RCC 7860 (cell line): Measurements from ENCODE around the gene BMPER.

ENCODE experiments used
- DNase-seq: peaks from one replicate; pipeline ENCODE4 v3.0.0-alpha.2; 2015; ENCODE audit warnings: low spot score
- FAIRE-seq: peaks from 2 replicates; lab custom pipeline; 2012; peaks lifted over from hg19 to GRCh38; lab: Jason Lieb, UNC

BMPER gene

GRCh38 chr7:34058801-34059135 lies 153.4 kb downstream of the BMPER start:
- DNase-seq (no peak), FAIRE-seq (no peak)

DNA sequence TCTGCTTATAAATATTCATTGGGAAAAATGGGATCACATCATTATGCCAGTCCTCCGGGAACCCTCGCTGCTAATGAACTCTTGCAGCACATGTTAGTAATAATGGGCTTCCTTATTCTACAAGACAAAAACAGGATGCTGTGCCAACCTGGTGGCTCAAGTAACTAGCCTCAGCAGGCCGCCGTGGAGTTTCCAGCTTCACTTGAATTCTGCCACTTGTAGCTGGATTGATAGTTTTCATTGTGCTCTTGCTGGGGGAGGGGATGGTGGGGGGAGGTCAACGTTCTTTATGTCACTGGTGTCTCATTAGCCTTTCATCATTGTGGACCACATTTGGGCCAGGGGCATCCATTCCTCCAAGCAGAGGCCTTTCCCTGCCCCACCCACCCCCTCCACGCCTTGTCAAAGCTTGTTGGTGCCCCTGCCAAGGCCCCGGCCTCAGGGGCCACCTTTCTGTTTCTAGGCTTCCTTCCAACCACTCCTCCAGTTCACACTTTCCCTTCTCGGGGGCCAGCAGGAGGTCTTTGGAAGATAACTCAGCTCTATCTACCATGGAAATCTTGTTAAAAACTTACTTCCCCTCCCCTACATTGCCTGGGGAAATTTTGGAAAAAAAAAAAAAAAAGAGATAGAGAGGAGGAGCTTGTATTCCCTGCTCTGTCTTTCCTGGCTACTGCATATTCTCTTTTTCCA lies 153.9 kb downstream of the BMPER start:
- FAIRE-seq (no peak), DNase-seq (no peak)

- peak; percentile 82 for DNase-seq
- FAIRE-seq = no peak
These were observed 155.0 kb downstream of the BMPER start for GRCh38 chr7:34060196-34060947.

- DNase-seq (peak; percentile 91), FAIRE-seq (peak; percentile 95)
These were observed 155.8 kb downstream of the BMPER start for GRCh38 chr7:34061149-34061548.

- DNase-seq = no peak
- no peak for FAIRE-seq
These were observed 157.0 kb downstream of the BMPER start for GRCh38 chr7:34062341-34062740.

GRCh38 chr7:34062826-34063225 lies 157.5 kb downstream of the BMPER start:
- FAIRE-seq (no peak), DNase-seq (no peak)

- no peak for DNase-seq
- no peak for FAIRE-seq
These were observed 159.3 kb downstream of the BMPER start for GRCh38 chr7:34064519-34065158.

GRCh38 chr7:34066411-34066810 lies 161.1 kb downstream of the BMPER start:
- DNase-seq (no peak), FAIRE-seq (no peak)

DNA sequence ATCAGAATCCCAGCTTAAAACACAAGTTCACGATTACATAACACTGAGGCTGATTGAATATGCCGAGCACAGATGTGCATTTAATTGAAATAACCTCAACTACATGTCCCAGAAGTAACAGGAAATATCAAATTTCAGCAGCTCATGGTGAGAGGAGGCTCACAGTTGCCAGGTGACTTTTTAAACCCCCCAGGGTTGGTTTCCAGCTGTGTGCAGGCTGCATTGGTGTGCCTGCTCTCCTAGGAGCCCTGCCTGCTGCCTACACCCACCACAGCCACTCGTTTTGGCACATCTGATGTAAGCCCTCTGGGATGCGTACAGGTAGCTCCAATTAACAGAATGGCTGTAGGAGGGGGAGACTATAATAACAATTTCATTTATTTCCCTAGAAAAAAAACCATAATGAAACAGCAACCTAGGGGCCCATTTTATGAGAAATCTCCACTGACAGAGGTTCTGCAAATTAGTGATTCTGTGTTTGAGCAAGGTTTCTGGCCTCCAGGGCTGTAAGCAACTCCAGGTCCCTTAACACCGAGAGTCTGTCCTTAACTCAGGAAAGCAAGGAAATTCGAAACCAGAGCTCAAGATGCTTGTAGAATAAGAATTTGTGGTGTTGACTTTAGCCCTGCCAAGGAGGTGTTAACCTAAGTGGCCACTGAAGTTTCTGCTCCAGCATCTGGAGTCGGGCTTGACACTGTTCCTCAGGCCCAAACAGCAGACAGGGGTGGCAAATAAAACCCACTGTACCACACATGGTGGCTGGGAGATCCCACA lies 161.9 kb downstream of the BMPER start:
- FAIRE-seq (no peak), DNase-seq (no peak)

DNA sequence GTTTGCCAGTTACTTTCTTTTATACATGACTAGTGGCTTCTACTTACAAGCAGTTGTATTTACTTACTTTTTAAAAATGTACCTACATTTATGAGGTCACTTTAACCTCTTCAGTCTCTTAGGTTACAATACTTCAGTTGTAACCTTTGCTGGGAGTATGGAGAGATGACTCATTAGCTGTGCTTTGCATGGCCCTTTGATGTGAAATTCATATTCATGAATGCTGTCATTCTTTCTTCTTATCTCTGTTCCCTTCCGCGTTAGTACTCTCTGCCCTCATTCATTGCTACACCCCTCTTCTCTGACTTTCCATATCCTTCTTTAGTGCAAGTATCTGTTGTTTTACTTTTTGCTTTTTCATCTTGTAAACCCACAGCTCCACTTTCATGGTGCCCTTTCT lies 164.3 kb downstream of the BMPER start:
- DNase-seq (peak; percentile 71), FAIRE-seq (no peak)

- FAIRE-seq (no peak), DNase-seq (no peak)
These were observed 165.4 kb downstream of the BMPER start for GRCh38 chr7:34070511-34071323.

DNA sequence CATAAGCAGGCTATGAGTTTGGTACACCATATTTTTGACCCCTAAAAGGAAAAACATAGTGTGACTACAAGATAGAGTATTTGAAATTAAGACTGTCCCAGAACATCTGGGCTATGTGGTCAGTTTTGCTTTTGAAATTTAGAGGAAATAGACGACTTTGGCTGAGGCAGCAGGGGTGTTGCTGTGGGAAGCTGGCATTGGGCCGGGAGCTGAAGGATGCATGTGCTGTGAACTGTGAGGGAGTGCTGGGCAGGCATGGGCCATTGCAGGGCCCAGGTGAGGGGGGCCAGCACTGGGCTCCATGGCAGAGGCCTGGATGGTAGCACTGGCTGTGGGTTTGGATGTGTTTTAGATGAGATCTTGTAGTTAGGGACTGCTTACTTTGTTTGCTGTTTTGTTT lies 168.3 kb downstream of the BMPER start:
- DNase-seq = no peak
- FAIRE-seq = no peak

- no peak for FAIRE-seq
These were observed 169.1 kb downstream of the BMPER start for GRCh38 chr7:34074421-34074820.

GRCh38 chr7:34075523-34076370 lies 170.4 kb downstream of the BMPER start:
- FAIRE-seq (no peak), DNase-seq (peak; percentile 41)

More at GRCh38 chr7:34074421-34074820, 169.1 kb downstream of the BMPER start:
- no peak for DNase-seq

- DNase-seq (no peak), FAIRE-seq (no peak)
These were observed 171.8 kb downstream of the BMPER start for GRCh38 chr7:34077168-34077567.

DNA sequence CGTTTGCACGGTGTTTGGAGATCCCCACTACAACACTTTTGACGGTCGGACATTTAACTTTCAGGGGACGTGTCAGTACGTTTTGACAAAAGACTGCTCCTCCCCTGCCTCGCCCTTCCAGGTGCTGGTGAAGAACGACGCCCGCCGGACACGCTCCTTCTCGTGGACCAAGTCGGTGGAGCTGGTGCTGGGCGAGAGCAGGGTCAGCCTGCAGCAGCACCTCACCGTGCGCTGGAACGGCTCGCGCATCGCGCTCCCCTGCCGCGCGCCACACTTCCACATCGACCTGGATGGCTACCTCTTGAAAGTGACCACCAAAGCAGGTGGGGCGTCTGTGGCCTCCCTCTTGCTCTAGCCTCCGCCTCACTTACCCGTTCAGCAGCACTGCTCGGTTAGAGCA lies 173.5 kb downstream of the BMPER start:
- DNase-seq = no peak
- FAIRE-seq = no peak

DNA sequence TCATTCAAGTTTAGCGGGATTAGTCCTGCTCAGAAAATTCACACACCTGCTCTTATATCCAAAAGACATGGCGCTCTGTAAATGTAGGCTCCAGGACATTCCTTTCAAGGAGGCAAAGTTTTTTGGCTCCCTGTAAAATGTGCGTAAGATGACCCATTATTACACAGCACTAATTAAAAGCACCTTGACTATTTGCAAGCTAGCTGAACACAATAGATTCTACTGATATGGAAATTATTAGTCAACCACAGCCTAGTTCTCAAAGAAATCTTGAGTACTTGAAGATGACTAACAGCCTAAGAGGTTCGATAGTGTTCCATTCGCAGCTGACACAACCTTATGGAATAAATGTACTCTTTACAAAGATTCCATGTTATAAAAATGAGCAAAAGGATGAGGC lies 175.2 kb downstream of the BMPER start:
- FAIRE-seq (no peak), DNase-seq (no peak)

DNA sequence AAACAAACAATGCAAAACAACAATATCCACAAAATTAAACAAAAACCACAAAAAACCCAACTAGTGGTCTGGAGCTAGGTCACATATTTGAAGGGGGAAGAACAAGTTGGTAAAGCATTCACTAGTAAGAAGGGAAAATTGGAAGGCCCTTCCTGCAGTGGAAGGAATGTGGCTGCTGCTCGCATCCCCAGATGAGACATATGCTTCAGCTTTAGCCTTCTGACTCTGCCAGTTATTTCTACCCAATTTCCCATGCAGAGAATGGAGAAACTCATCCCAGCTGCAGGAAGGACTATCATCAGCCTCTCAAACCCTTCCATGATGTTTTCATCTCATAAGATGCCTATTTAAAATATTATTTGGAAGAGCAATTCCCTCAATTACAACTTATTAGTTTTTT lies 176.6 kb downstream of the BMPER start:
- no peak for FAIRE-seq

DNA sequence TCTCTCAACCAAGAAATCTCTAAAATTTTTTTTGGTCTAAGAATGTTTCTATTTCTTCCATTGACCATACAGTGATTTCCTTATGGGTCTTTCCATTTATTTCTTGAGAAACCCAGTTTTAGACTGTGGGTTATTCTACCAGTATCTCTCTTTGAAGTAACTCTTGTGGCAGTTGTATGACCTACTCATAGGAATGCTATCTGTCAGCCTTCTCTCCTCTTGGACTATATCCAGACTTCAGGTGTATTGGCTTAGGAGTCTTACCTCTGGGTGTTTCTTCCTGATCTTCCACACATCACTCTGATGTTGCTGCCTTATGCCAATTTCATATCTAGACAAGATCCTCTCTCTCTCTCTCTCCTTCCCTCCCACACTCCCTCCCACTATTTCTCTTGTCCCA lies 178.1 kb downstream of the BMPER start:
- no peak for DNase-seq

More for the DNA sequence above, 176.6 kb downstream of the BMPER start:
- no peak for DNase-seq

GRCh38 chr7:34084651-34085050 lies 179.3 kb downstream of the BMPER start:
- DNase-seq = no peak
- FAIRE-seq = no peak

More for the DNA sequence above, 178.1 kb downstream of the BMPER start:
- no peak for FAIRE-seq
